Kidney epithelial cell (primary cell): ENCODE results near the gene GATA2. TPM values are rescaled to one million over a fixed set of nuclear protein-coding genes. Genes with fewer than 3 reads are reported as not detected.

Experiments used
- DNase-seq: peaks from one replicate; pipeline ENCODE4 v3.0.0-alpha.2; 2010; ENCODE audit warnings: low read depth
- H3K27me3 ChIP-seq: 2 replicates; pipeline ENCODE4 v1.6.0; 2011; ENCODE audit warnings: low read length; ENCODE audit not compliant: control insufficient read depth, insufficient read depth
- H3K36me3 ChIP-seq: 2 replicates; pipeline ENCODE4 v1.5.1; 2011; ENCODE audit warnings: low read length; ENCODE audit not compliant: control insufficient read depth, insufficient read depth
- H3K4me3 ChIP-seq: 2 replicates; pipeline ENCODE4 v1.5.1; 2011; ENCODE audit warnings: low read depth, mild to moderate bottlenecking, control low read depth, low read length
- CTCF ChIP-seq: IDR thresholded peaks from 2 replicates; pipeline ENCODE4 v1.5.1; 2011; ENCODE audit warnings: mild to moderate bottlenecking, moderate library complexity, low read length, control low read depth, inconsistent platforms; ENCODE audit not compliant: insufficient read depth, poor library complexity, severe bottlenecking
- total RNA-seq: library from RNA; depleted of rRNA; stranded (reverse); fragments of >200 nt; gene quantifications from 2 replicates; pipeline ENCODE4 v1.2.3, GENCODE V29; 2015

GATA2 gene
- total RNA-seq, 1 donor from 2014 or later, result 5.6 TPM

DNA sequence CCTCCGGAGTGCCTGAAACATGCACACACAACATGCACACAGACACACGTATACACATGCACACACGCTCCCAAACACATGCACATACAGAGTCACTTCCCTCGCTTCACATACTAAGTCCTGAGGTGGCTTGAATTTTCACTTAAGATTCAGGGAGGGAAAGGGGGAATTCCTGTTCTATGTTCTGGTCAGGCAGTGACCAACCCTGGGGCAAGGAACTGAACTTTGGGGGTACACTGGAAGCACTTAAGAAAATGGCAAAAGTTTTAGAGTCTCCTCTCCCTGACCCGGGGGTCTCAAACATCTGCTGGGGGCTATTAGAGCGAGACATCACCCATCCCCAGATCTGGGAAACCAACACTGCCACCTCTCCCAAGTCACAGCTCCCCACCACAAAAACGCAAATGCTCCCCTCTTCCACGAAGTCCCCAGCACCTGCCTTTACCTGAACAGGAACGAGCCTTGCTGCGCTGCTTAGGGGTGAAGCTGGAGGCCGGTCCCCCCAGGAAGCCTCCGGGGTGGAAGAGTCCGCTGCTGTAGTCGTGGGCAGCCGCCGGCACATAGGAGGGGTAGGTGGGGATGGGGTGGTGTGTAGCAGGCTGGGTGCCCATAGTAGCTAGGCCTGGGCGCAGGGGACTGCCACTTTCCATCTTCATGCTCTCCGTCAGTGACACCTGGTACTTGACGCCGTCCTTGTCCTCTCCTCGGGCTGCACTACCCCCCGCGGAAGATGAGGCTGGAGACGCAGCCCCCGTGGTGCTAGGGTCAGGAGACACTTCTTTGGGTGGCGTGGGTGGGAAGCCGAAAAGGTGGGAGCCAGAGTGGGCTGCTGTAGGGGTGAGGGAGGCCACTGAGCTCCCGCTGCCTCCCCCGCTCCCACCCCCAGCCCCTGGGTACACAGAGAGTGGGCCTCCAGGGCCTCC, 7.5 kb downstream of the GATA2 start:
- DNase-seq, result no peak
- Histone ChIP-seq H3K36me3 (no peaks in the 10 kb centered on the region), H3K4me3 (no peak overlapping the region), H3K27me3 (peaks cover 88% of the 10 kb centered on the region)
- TF ChIP-seq CTCF, result no peak

GRCh38 chr3:128484404-128485281, 8.4 kb downstream of the GATA2 start:
- Histone ChIP-seq H3K36me3 (no peaks in the 10 kb centered on the region), H3K27me3 (peaks cover 81% of the 10 kb centered on the region), H3K4me3 (no peak overlapping the region)
- no peak for DNase-seq
- no peak for TF ChIP-seq CTCF

DNA sequence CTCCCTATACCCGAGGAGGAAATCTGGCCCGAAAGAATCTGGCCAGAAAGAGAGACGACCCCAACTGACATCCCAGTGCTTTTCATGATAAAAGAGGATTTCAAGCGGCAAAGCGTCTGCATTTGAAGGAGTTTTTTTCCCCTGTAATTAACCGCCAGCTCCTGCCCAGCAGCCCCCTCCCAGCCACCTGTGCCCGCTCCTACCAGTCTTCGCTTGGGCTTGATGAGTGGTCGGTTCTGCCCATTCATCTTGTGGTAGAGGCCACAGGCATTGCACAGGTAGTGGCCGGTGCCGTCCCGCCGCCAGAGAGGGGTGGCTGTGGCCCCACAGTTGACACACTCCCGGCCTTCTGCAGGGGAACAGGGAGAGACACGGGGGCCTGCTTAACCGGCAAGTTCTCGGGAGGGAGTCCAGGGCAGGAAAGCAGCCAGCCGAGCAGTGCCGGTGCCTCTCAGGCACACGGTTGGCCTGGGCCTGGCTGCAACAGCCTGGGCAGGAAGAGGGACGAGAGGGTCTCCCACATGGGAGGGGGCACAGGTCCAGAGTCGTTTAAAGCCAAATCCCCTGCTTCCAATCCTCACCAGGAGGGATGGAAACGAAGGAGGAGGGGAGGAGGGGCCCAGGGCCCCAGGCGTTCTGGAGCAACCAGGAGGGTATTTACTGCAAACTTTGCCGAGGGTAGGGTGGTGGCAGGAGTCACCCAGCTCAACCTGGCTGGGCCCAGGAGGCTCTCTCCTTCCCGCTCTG, 9.2 kb downstream of the GATA2 start:
- TF ChIP-seq CTCF, result no peak
- Histone ChIP-seq H3K36me3 (no peaks in the 10 kb centered on the region), H3K4me3 (no peak overlapping the region), H3K27me3 (peaks cover 73% of the 10 kb centered on the region)
- no peak for DNase-seq

GRCh38 chr3:128482666-128483656, 10.0 kb downstream of the GATA2 start:
- Histone ChIP-seq H3K27me3 (peaks cover 64% of the 10 kb centered on the region), H3K4me3 (no peak overlapping the region), H3K36me3 (no peaks in the 10 kb centered on the region)
- no peak for TF ChIP-seq CTCF
- DNase-seq, result no peak

GRCh38 chr3:128482175-128482574, 10.8 kb downstream of the GATA2 start:
- Histone ChIP-seq H3K27me3 (peaks cover 60% of the 10 kb centered on the region), H3K4me3 (no peak overlapping the region), H3K36me3 (no peaks in the 10 kb centered on the region)
- TF ChIP-seq CTCF, result no peak
- no peak for DNase-seq
